HK-2 (cell line): ENCODE measurements around the gene TKT.
"Not testable (repeated sequence)": the region's sequence is repeated elsewhere in the genome, so short reads cannot be mapped to it uniquely, and the experiment has no call there.

Experiments
- DNase-seq: peaks from one replicate; pipeline ENCODE4 v3.0.0-alpha.2; 2018; ENCODE audit not compliant: unreplicated experiment

The TKT gene

DNA sequence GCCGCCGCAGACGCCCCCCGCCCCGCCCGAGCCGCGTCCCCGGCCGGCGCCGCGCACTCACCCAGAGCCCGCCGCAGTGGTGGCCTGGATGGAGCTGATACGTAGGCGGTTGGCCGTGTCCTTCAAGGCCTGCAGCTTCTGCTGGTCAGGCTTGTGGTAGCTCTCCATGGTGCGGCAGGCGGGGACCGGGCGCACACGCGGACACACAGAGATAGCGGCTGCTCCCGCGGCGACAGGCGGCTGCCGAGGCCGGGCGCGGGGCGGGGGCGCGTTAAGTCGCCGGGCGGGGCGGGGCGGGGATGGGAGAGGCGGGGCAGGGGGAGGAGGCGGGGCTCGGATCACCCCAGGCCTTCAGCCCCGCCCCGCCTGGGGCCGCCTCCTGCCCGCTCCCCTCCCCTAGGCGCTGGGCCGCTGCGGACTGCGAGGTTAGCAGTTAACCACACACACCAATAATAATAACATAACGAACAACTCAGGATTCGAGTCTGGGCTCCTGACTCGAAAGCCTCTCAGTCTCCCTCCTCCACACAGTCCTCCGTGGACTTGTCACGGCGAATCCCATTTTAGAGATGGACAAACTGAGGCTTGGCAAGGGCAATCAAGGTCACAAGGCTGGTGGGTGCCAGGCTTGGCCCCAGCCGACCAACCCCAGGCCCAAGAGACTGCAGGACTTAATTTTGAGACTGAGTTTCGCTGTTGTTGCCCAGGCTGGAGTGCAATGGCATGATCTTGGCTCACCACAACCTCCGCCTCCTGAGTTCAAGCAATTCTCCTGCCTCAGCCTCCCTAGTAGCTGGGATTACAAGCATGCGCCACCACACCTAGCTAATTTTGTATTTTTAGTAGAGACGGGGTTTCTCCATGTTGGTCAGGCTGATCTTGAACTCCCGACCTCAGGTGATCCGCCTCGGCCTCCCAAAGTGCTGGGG lies at the start of gene TKT:
Gene TKT, minus strand, starts transcription at position 248 of the 929 bp plus-strand sequence. Its CDS starts 80 bp downstream, at position 168.
- peak; percentile 79 for DNase-seq

- DNase-seq = no peak
These were observed 48.1 kb upstream of the TKT start for GRCh38 chr3:53303957-53304356.

GRCh38 chr3:53303549-53303948 lies 47.7 kb upstream of the TKT start:
- no peak for DNase-seq

DNA sequence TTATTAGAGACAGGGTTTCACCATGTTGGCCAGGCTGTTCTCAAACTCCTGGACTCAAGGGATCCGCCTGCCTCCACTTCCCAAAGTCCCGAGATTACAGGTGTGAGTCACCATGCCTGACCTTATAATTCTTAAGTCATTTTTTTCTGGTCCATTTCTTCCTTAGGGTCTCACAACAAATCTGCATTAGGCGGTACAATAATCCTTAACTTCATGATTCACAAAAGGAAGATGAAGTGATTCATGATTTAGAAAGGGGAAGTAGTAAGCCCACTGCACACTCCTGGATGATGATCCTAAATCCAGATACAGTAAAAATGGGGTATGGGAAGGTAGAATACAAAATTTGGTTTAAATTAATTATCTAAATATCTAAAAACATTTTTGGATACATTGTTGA lies 45.0 kb upstream of the TKT start:
- no peak for DNase-seq

GRCh38 chr3:53299611-53300023 lies 43.8 kb upstream of the TKT start:
- not testable (repeated sequence) for DNase-seq

GRCh38 chr3:53295410-53295809 lies 39.6 kb upstream of the TKT start:
- no peak for DNase-seq

DNA sequence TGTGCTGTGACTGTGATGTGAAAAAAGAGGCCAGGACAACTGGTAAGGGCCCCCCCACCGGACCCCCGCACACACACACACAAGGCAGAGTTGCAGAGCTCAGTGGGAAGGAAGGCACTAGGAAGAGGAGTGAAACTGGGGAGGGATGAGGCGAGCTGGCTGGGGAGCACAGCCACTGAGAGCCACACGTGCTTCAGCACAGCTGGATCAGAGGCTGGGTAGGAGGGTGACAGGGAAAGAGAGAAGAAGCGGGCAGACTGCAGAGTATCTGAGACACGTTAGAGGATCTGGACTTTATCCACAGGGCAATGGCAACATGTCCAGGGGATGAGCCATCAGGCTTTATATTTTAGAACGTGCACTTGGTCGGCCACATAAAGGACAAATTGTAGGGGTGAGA lies 38.0 kb upstream of the TKT start:
- no peak for DNase-seq

GRCh38 chr3:53288214-53288613 lies 32.4 kb upstream of the TKT start:
- DNase-seq = no peak

GRCh38 chr3:53287131-53287629 lies 31.4 kb upstream of the TKT start:
- no peak for DNase-seq

GRCh38 chr3:53286727-53287126 lies 30.9 kb upstream of the TKT start:
- no peak for DNase-seq

- DNase-seq = no peak
These were observed 26.8 kb upstream of the TKT start for GRCh38 chr3:53282581-53282980.

DNA sequence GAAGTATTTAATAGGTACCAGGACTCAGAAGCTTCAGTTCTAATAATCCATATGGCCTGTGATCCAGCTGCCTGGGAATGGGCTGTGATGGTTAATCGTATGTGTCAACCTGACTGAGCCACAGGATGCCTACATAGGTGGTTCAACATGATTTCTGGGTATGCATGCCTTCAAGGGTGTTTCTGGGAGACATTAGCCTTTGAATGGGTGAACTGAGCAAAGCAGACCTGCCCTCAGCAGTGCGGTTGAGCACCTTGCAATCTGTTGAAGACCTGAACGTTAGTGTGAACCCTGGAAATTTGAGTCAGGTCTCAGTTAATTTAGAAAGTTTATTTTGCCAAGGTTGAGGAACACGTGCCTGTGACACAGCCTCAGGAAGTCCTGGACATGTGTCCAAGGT lies 22.8 kb upstream of the TKT start:
- DNase-seq = no peak

- no peak for DNase-seq
These were observed 19.2 kb upstream of the TKT start for GRCh38 chr3:53274938-53275605.

- DNase-seq = no peak
These were observed 17.4 kb upstream of the TKT start for GRCh38 chr3:53273146-53273670.

DNA sequence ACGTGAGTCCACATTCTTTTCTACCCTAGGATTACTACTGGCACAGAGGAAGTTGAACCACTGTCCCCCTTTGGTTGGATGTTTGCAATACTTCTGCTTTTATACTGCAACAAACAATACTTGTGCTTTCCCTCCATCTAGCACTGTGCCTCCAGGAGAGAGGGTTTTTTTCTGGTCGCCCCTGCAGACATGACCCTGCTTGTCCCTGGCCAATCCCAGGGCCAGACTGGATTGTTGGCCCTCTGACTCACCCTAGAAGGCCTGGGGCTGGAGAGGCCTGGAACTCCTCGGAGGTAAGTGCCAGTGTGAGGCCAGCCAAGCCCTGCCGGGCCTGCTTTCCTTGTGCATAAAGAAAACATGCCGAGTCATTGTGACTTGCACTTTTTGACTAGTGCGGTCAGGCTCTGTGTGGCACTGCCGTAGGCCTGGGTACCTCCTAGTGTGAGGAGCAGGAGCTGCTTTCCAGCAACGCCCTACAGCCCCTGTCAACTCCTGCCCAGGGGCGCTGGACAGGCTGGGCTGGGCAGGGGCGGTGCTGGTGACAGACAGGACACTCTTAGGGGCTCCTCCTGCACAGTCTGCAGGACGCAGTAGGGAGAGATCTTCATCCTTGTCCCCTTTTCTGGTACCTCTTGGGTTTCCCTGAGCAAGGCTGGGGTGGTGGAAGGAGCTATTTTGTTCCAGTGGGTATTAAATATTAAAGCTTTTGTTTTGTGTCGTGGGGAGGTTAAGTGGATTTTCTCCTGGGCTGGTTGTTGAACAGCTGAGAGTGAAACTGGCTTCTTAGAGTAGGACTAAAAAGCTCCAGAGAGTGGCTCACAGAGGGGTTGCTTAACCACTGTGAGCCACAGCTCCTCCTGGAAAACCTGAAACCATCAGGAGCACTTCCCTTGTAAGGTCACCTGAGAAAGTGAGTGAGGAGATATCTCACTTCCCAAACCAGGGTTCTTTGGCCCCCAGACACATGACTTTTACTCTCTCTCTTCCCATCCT lies 14.4 kb upstream of the TKT start:
- DNase-seq = peak; percentile 89

DNA sequence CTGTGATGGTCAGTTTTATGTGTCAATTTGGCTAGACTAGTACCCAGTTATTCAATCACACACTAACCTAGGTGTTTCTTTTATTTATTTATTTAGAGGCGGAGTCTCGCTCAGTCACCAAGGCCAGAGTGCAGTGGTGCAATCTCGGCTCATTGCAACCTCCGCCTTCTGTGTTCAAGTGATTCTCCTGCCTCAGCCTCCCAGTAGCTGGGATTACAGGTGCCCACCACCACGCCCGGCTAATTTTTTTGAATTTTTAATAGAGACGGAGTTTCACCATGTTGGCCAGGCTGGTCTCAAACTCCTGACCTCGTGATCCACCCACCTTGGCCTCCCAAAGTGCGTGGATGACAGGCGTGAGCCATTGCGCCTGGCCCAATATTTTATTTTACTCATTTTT lies 13.4 kb upstream of the TKT start:
- DNase-seq = not testable (repeated sequence)

DNA sequence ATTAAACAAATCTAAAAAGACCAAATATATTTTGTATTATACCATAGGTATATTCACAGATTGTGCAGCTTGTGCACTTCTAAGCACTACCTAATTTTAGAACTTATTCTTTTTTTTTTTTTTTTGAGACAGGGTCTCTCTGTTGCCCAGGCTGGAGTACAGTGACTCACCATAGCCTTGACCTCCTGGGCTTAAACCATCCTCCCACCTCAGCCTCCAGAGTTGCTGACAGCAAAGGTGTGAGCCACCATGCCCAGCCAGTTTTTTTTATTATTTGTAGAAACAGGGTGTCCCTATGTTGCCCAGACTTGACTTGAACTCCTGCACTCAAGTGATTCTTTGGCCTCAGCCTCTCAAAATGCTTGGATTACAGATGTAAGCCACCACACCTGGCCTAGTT lies 11.9 kb upstream of the TKT start:
- DNase-seq = no peak

- DNase-seq = no peak
These were observed 8.9 kb upstream of the TKT start for GRCh38 chr3:53264718-53265117.

DNA sequence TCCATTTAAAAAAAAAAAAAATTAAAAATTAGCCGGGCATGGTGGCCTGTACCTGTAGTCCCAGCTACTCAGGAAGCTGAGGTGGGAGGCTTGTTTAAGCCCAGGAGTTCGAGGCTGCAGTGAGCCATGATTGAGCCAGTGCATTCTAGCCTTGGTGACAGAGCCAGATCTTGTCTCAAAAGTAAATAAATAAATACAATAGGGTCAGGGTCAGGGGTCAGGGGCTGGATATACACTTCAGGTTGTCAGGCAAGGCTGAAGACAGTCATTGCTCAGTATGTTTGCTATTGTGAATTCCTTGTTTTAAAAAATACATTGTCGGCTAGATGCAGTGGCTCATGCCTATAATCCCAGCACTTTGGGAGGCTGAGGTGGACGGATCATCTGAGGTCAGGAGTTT lies 8.1 kb upstream of the TKT start:
- DNase-seq = no peak

- DNase-seq = no peak
These were observed 5.9 kb upstream of the TKT start for GRCh38 chr3:53261712-53262111.

GRCh38 chr3:53260286-53260785 lies 4.5 kb upstream of the TKT start:
- no peak for DNase-seq
